H9 (cell line): ENCODE results near the gene HIP1. TPM values are rescaled to one million over a fixed set of nuclear protein-coding genes. Genes with fewer than 3 reads are reported as not detected.

ENCODE experiments used
- DNase-seq: peaks from one replicate; pipeline ENCODE4 v3.0.0-alpha.2; 2017
- H2AFZ ChIP-seq: one replicate; pipeline ENCODE4 v1.6.1; 2013; ENCODE audit warnings: mild to moderate bottlenecking, low read length, control low read depth, moderate library complexity
- H2AK5ac ChIP-seq: 2 replicates; pipeline ENCODE4 v1.6.1; 2013; ENCODE audit warnings: low read length, control low read depth, mixed read lengths; ENCODE audit not compliant: insufficient read length
- H2BK120ac ChIP-seq: one replicate; pipeline ENCODE4 v1.6.1; 2013; ENCODE audit warnings: low read depth, mild to moderate bottlenecking, low read length, control low read depth, inconsistent platforms; ENCODE audit not compliant: poor library complexity, severe bottlenecking
- H2BK12ac ChIP-seq: 2 replicates; pipeline ENCODE4 v1.6.1; 2013; ENCODE audit warnings: low read length, control low read depth, mixed read lengths, low read depth; ENCODE audit not compliant: insufficient read length
- H2BK15ac ChIP-seq: 2 replicates; pipeline ENCODE4 v1.6.1; 2013; ENCODE audit warnings: low read depth, low read length, control low read depth
- H2BK20ac ChIP-seq: one replicate; pipeline ENCODE4 v1.6.1; 2013; ENCODE audit warnings: low read depth, mild to moderate bottlenecking, low read length, control low read depth, inconsistent platforms; ENCODE audit not compliant: poor library complexity, severe bottlenecking
- H2BK5ac ChIP-seq: 2 replicates; pipeline ENCODE4 v1.6.1; 2013; ENCODE audit warnings: low read length, control low read depth, mixed read lengths; ENCODE audit not compliant: insufficient read length
- H3K14ac ChIP-seq: 2 replicates; pipeline ENCODE4 v1.6.1; 2013; ENCODE audit warnings: low read length, control low read depth; ENCODE audit not compliant: insufficient read depth
- H3K18ac ChIP-seq: 2 replicates; pipeline ENCODE4 v1.6.1; 2013; ENCODE audit warnings: low read depth, mild to moderate bottlenecking, mixed read lengths, low read length, control low read depth; ENCODE audit not compliant: insufficient read length
- H3K23ac ChIP-seq: 2 replicates; pipeline ENCODE4 v1.6.1; 2013; ENCODE audit warnings: low read length, control low read depth, mixed read lengths, low read depth; ENCODE audit not compliant: insufficient read length
- H3K23me2 ChIP-seq: 2 replicates; pipeline ENCODE4 v1.6.1; 2013; ENCODE audit warnings: low read depth, mild to moderate bottlenecking, mixed read lengths, low read length, control low read depth; ENCODE audit not compliant: insufficient read length, poor library complexity, severe bottlenecking
- H3K27ac ChIP-seq: 2 replicates; pipeline ENCODE4 v1.5.1; 2013; ENCODE audit warnings: low read length, control low read depth, mixed read lengths, low read depth; ENCODE audit not compliant: insufficient read length
- H3K27me3 ChIP-seq: 2 replicates; pipeline ENCODE4 v1.6.1; 2013; ENCODE audit warnings: low read length, control low read depth, inconsistent platforms; ENCODE audit not compliant: insufficient read depth
- H3K4ac ChIP-seq: 2 replicates; pipeline ENCODE4 v1.6.1; 2013; ENCODE audit warnings: low read depth, mild to moderate bottlenecking, control low read depth, inconsistent platforms, low read length, moderate library complexity
- H3K4me1 ChIP-seq: 2 replicates; pipeline ENCODE4 v1.6.1; 2013; ENCODE audit warnings: low read length, control low read depth, inconsistent platforms; ENCODE audit not compliant: insufficient read depth
- H3K4me2 ChIP-seq: 2 replicates; pipeline ENCODE4 v1.6.1; 2013; ENCODE audit warnings: low read length, control low read depth, mixed read lengths; ENCODE audit not compliant: insufficient read length, insufficient read depth
- H3K56ac ChIP-seq: 2 replicates; pipeline ENCODE4 v1.6.1; 2013; ENCODE audit warnings: low read depth, mild to moderate bottlenecking, mixed read lengths, low read length, control low read depth; ENCODE audit not compliant: insufficient read length
- H3K79me1 ChIP-seq: 2 replicates; pipeline ENCODE4 v1.6.1; 2013; ENCODE audit warnings: low read depth, mild to moderate bottlenecking, moderate library complexity, low read length, control low read depth, inconsistent platforms; ENCODE audit not compliant: insufficient read depth, poor library complexity, severe bottlenecking
- H3K79me2 ChIP-seq: 2 replicates; pipeline ENCODE4 v1.6.1; 2013; ENCODE audit warnings: low read length, control low read depth, inconsistent platforms; ENCODE audit not compliant: insufficient read depth
- H3K9ac ChIP-seq: 2 replicates; pipeline ENCODE4 v1.6.1; 2013; ENCODE audit warnings: low read length, control low read depth, mixed read lengths; ENCODE audit not compliant: insufficient read length; ENCODE audit errors: extremely low read depth
- H3K9me3 ChIP-seq: one replicate; pipeline ENCODE4 v1.6.1; 2013; ENCODE audit warnings: low read depth, low read length, inconsistent platforms; ENCODE audit not compliant: control insufficient read depth
- H3T11ph ChIP-seq: one replicate; pipeline ENCODE4 v1.6.1; 2013; ENCODE audit warnings: mild to moderate bottlenecking, low read length, control low read depth, inconsistent platforms
- H4K20me1 ChIP-seq: one replicate; pipeline ENCODE4 v1.6.1; 2013; ENCODE audit not compliant: control insufficient read depth, insufficient read length, insufficient read depth
- H4K5ac ChIP-seq: 2 replicates; pipeline ENCODE4 v1.6.1; 2013; ENCODE audit warnings: low read depth, mild to moderate bottlenecking, mixed read lengths, low read length, control low read depth; ENCODE audit not compliant: insufficient read length
- H4K8ac ChIP-seq: replicated peaks from 2 replicates; pipeline ENCODE4 v1.6.1; 2013; ENCODE audit warnings: low read length, control low read depth, mixed read lengths, low read depth; ENCODE audit not compliant: insufficient read length
- H4K91ac ChIP-seq: 2 replicates; pipeline ENCODE4 v1.6.1; 2013; ENCODE audit warnings: low read depth, mild to moderate bottlenecking, moderate library complexity, mixed read lengths, low read length, control low read depth; ENCODE audit not compliant: insufficient read length
- H3K27ac Mint-ChIP-seq, 3 experiments: 2 replicates in 2 of 3; 3 replicates in 1 of 3; pipeline ENCODE4 v1.8.0; 2020 to 2021; ENCODE audit warnings: mixed read lengths in 3 of 3, mild to moderate bottlenecking in 1 of 3, moderate library complexity in 1 of 3
- H3K27me3 Mint-ChIP-seq: 2 replicates; pipeline ENCODE4 v1.8.0; 2021; ENCODE audit warnings: low read depth, mild to moderate bottlenecking, moderate library complexity, mixed read lengths
- H3K36me3 Mint-ChIP-seq, 3 experiments: 2 replicates in 2 of 3; 3 replicates in 1 of 3; pipeline ENCODE4 v1.8.0; 2020 to 2021; ENCODE audit warnings: low read depth in 3 of 3, mixed read lengths in 3 of 3; ENCODE audit not compliant: insufficient read depth in 1 of 3
- H3K4me1 Mint-ChIP-seq, 2 experiments: 2 replicates each; pipeline ENCODE4 v1.8.0; 2020; ENCODE audit warnings: mixed read lengths in 2 of 2
- H3K4me3 Mint-ChIP-seq, 2 experiments: 2 replicates in 1 of 2; 3 replicates in 1 of 2; pipeline ENCODE4 v1.8.0; 2020 to 2021; ENCODE audit warnings: mild to moderate bottlenecking in 2 of 2, mixed read lengths in 2 of 2, moderate library complexity in 1 of 2
- H3K9me3 Mint-ChIP-seq, 2 experiments: 2 replicates in 1 of 2; 3 replicates in 1 of 2; pipeline ENCODE4 v1.8.0; 2020; ENCODE audit warnings: mild to moderate bottlenecking in 2 of 2, mixed read lengths in 2 of 2, moderate library complexity in 1 of 2
- CTCF ChIP-seq: fragments of 200-600 bp; sonication (generic); conservative IDR thresholded peaks from 3 replicates; pipeline ENCODE4 v1.8.0; 2021; ENCODE audit warnings: antibody characterized with exemption, mild to moderate bottlenecking
- WGBS: extraction: QIAGEN DNeasy Blood & Tissue Kit; methylation state at CpG from one replicate; pipeline ENCODE4 v1.1.7; 2013; ENCODE audit warnings: missing lambda C conversion rate, low lambda C conversion rate, mixed read lengths; ENCODE audit not compliant: insufficient read length; ENCODE audit errors: extremely low coverage; 5-methylcytosine and 5-hydroxymethylcytosine counted together
- total RNA-seq: library from RNA; stranded (reverse); gene quantifications from 2 replicates; pipeline ENCODE4 v1.2.1, GENCODE V29; 2021

Gene HIP1
- total RNA-seq, 1 experiment from 2014 or later, result 87.5 TPM

DNA sequence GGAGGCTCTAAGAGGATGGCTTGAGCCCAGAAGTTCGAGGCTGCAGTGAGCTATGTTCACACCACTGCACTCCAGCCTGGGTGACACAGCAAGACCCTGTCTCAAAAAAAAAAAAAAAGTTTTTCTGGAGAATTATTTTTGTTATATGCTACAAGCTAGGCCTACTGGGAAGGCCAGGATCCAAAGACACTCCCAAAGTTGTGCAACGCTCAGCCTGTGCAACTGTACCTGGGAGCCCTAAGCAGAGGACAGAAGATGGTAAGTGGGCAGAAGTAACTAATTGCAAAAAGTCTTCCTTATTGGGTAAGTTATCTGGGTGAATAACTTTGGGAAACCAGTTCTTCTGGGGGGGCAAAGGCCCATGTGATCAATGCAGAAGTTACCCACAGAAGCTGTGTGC, 17.3 kb downstream of the HIP1 start:
- Histone ChIP-seq H4K91ac (no peak overlapping the region), H3K79me2 (no peaks in the 10 kb centered on the region), H2BK5ac (no peak overlapping the region), H4K8ac (no peak overlapping the region), H2BK15ac (no peak overlapping the region), H2AK5ac (no peak overlapping the region), H3K56ac (no peak overlapping the region), H2BK12ac (no peak overlapping the region), H2BK20ac (no peak overlapping the region), H3K4ac (no peak overlapping the region), H3K23ac (no peak overlapping the region), H3T11ph (no peak overlapping the region), H3K14ac (no peak overlapping the region), H3K9ac (no peak overlapping the region), H3K4me1 (no peaks in the 10 kb centered on the region), H4K5ac (no peak overlapping the region), H2AFZ (no peak overlapping the region), H3K9me3 (no peaks in the 10 kb centered on the region), H3K18ac (no peak overlapping the region), H3K4me2 (no peak overlapping the region), H4K20me1 (no peaks in the 10 kb centered on the region), H3K27me3 (no peaks in the 10 kb centered on the region), H2BK120ac (no peak overlapping the region), H3K79me1 (no peaks in the 10 kb centered on the region), H3K23me2 (no peaks in the 10 kb centered on the region), H3K27ac (no peak overlapping the region)
- no peaks in the 10 kb centered on the region; a peak in 1 of 5 replicates for H3K9me3 Mint-ChIP-seq
- no peak for DNase-seq
- TF ChIP-seq CTCF, result no peak
- H3K4me1 Mint-ChIP-seq, result no peaks in the 10 kb centered on the region
- H3K36me3 Mint-ChIP-seq, result no peaks in the 10 kb centered on the region; a peak in 1 of 7 replicates
- no peak overlapping the region for H3K4me3 Mint-ChIP-seq
- H3K27ac Mint-ChIP-seq, result no peak overlapping the region
- no peaks in the 10 kb centered on the region; the same call in 1 of the 2 replicates for H3K27me3 Mint-ChIP-seq
- no CpG with 5 or more reads among the region's 2 CpGs for WGBS
